SK-N-SH treated with all-trans-retinoic acid at 6 μM for 48 hours (cell line): ENCODE data around the gene FBL.

Source experiments
- CREB5 ChIP-seq: fragments of 250-450 bp; sonication (Bioruptor Pico); IDR thresholded peaks from 2 replicates; pipeline ENCODE4 v1.5.1; 2020; ENCODE audit warnings: low read depth, mild to moderate bottlenecking, moderate library complexity
- CSDC2 ChIP-seq: fragments of 250-450 bp; sonication (Bioruptor Pico); IDR thresholded peaks from 2 replicates; pipeline ENCODE4 v1.5.0; 2020; ENCODE audit warnings: mild to moderate bottlenecking, moderate library complexity
- CSRNP3 ChIP-seq: fragments of 250-450 bp; sonication (Bioruptor Pico); IDR thresholded peaks from 2 replicates; pipeline ENCODE4 v1.5.1; 2021; ENCODE audit warnings: mild to moderate bottlenecking, moderate library complexity
- ESRRG ChIP-seq: fragments of 250-450 bp; sonication (Bioruptor Pico); IDR thresholded peaks from 2 replicates; pipeline ENCODE4 v1.6.1; 2021; ENCODE audit warnings: mild to moderate bottlenecking
- OSR1 ChIP-seq: fragments of 250-450 bp; sonication (Bioruptor Pico); IDR thresholded peaks from 2 replicates; pipeline ENCODE4 v1.8.0; 2022; ENCODE audit warnings: moderate library complexity, mild to moderate bottlenecking, inconsistent platforms
- PATZ1 ChIP-seq: fragments of 250-450 bp; sonication (Bioruptor Pico); IDR thresholded peaks from 2 replicates; pipeline ENCODE4 v1.8.0; 2020; ENCODE audit warnings: mild to moderate bottlenecking, moderate library complexity, borderline replicate concordance
- PPARA ChIP-seq: fragments of 250-450 bp; sonication (Bioruptor Pico); IDR thresholded peaks from 2 replicates; pipeline ENCODE4 v1.5.0; 2020; ENCODE audit warnings: mild to moderate bottlenecking, borderline replicate concordance
- RARB ChIP-seq: fragments of 250-450 bp; sonication (Bioruptor Pico); IDR thresholded peaks from 2 replicates; pipeline ENCODE4 v1.8.0; 2021; ENCODE audit warnings: mild to moderate bottlenecking, moderate library complexity
- SNAI2 ChIP-seq: fragments of 250-450 bp; sonication (Bioruptor Pico); IDR thresholded peaks from 2 replicates; pipeline ENCODE4 v1.5.0; 2020; ENCODE audit warnings: mild to moderate bottlenecking, moderate library complexity
- ZFP3 ChIP-seq: fragments of 250-450 bp; sonication (Bioruptor Pico); IDR thresholded peaks from 2 replicates; pipeline ENCODE4 v1.5.0; 2020; ENCODE audit warnings: mild to moderate bottlenecking, moderate library complexity
- ZFP30 ChIP-seq: fragments of 450-650 bp; formaldehyde crosslinking; IDR thresholded peaks from 2 replicates; pipeline ENCODE4 v1.5.0; 2022; ENCODE audit warnings: mild to moderate bottlenecking, moderate library complexity
- ZNF565 ChIP-seq: fragments of 450-650 bp; formaldehyde crosslinking; conservative IDR thresholded peaks from 2 replicates; pipeline ENCODE4 v1.5.0; 2020; ENCODE audit warnings: low read depth, mild to moderate bottlenecking, moderate library complexity
- ZNF70 ChIP-seq: fragments of 450-650 bp; formaldehyde crosslinking; IDR thresholded peaks from 2 replicates; pipeline ENCODE4 v1.5.0; 2020; ENCODE audit warnings: mild to moderate bottlenecking, moderate library complexity
- ZNF8 ChIP-seq: fragments of 450-650 bp; formaldehyde crosslinking; IDR thresholded peaks from 2 replicates; pipeline ENCODE4 v1.5.0; 2020; ENCODE audit warnings: mild to moderate bottlenecking, moderate library complexity

GRCh38 chr19:39848392-39848791, 2.2 kb upstream of the FBL start:
- TF ChIP-seq CSDC2, result no peak
- TF ChIP-seq ZNF70 (CRISPR knock-in tag), result no peak
- TF ChIP-seq ZFP3 (CRISPR knock-in tag), result no peak
- no peak for TF ChIP-seq CSRNP3
- TF ChIP-seq PPARA, result no peak
- no peak for TF ChIP-seq OSR1 (CRISPR knock-in tag)
- no peak for TF ChIP-seq PATZ1
- no peak for TF ChIP-seq SNAI2 (CRISPR knock-in tag)
- TF ChIP-seq ESRRG, result no peak
- TF ChIP-seq CREB5 (CRISPR knock-in tag), result no peak
- TF ChIP-seq ZNF8, result no peak
- no peak for TF ChIP-seq ZFP30 (CRISPR knock-in tag)
- TF ChIP-seq ZNF565, result no peak
- TF ChIP-seq RARB (CRISPR knock-in tag), result no peak
